ENCODE data around the gene DIPK1A. TPM values are rescaled to one million over a fixed set of nuclear protein-coding genes. Genes with fewer than 3 reads are reported as not detected.

The DIPK1A gene
- total RNA-seq, 1 donor from 2014 or later: 4.6 TPM

- no peak for DNase-seq
- no peak overlapping the region for H3K4me3 ChIP-seq
- H3K27me3 ChIP-seq: no peaks in the 10 kb centered on the region
- intact Hi-C loops (cut with DNase I): no loop called here
- no peak overlapping the region for H3K27ac ChIP-seq
- no peaks in the 10 kb centered on the region for H3K36me3 ChIP-seq
- ATAC-seq: no peak
- H3K4me1 ChIP-seq: no peaks in the 10 kb centered on the region
- no peaks in the 10 kb centered on the region for H3K9me3 ChIP-seq
- no peak for TF ChIP-seq CTCF (IDR thresholded peaks at IDR 0.05)
These were observed 41.5 kb upstream of the DIPK1A start for GRCh38 chr1:93002781-93003180.

GRCh38 chr1:93001893-93002292, 40.6 kb upstream of the DIPK1A start:
- H3K9me3 ChIP-seq: no peaks in the 10 kb centered on the region
- H3K36me3 ChIP-seq: no peaks in the 10 kb centered on the region
- no peaks in the 10 kb centered on the region for H3K27me3 ChIP-seq
- no peak overlapping the region for H3K4me3 ChIP-seq
- no peak overlapping the region for H3K27ac ChIP-seq
- no peaks in the 10 kb centered on the region for H3K4me1 ChIP-seq
- ATAC-seq (no peak), DNase-seq (no peak)
- no peak for TF ChIP-seq CTCF (IDR thresholded peaks at IDR 0.05)
- intact Hi-C loops (cut with DNase I): no loop called here

GRCh38 chr1:93000751-93001175, 39.5 kb upstream of the DIPK1A start:
- ATAC-seq (no peak), DNase-seq (no peak)
- intact Hi-C loops (cut with DNase I): no loop called here
- Histone ChIP-seq H3K9me3 (no peaks in the 10 kb centered on the region), H3K4me1 (no peaks in the 10 kb centered on the region), H3K4me3 (no peak overlapping the region), H3K36me3 (no peaks in the 10 kb centered on the region), H3K27me3 (no peaks in the 10 kb centered on the region), H3K27ac (no peak overlapping the region)
- no peak for TF ChIP-seq CTCF (IDR thresholded peaks at IDR 0.05)

GRCh38 chr1:93000291-93000690, 39.0 kb upstream of the DIPK1A start:
- DNase-seq (no peak), ATAC-seq (no peak)
- H3K4me1 ChIP-seq: no peaks in the 10 kb centered on the region
- H3K4me3 ChIP-seq: no peak overlapping the region
- no peaks in the 10 kb centered on the region for H3K36me3 ChIP-seq
- no peak overlapping the region for H3K27ac ChIP-seq
- H3K9me3 ChIP-seq: no peaks in the 10 kb centered on the region
- H3K27me3 ChIP-seq: no peaks in the 10 kb centered on the region
- intact Hi-C loops (cut with DNase I): no loop called here
- TF ChIP-seq CTCF (IDR thresholded peaks at IDR 0.05): no peak

- H3K9me3 ChIP-seq: no peaks in the 10 kb centered on the region
- H3K36me3 ChIP-seq: no peaks in the 10 kb centered on the region
- no peak for ATAC-seq
- no peak overlapping the region for H3K4me3 ChIP-seq
- no peak for DNase-seq
- intact Hi-C loops (cut with DNase I): loop anchor here (10.0 kb wide), 1 partner anchor 144 kb away; no protein-coding TSS in a partner anchor
- no peak overlapping the region for H3K27ac ChIP-seq
- H3K4me1 ChIP-seq: no peaks in the 10 kb centered on the region
- TF ChIP-seq CTCF (IDR thresholded peaks at IDR 0.05): no peak
- H3K27me3 ChIP-seq: no peaks in the 10 kb centered on the region
These were observed 37.6 kb upstream of the DIPK1A start for GRCh38 chr1:92998821-92999220.
